Stimulated activated CD4-positive, alpha-beta T cell treated with anti-CD3 and anti-CD28 coated beads, Interleukin-12 subunit alpha, Interleukin-12 subunit beta, amount 100 ng/mL, for 48 hours (primary cell): Measurements from ENCODE around the gene IGLL5.
A peak's percentile ranks its signal among the peaks of the same experiment; 100 is the strongest.

Source experiments
- DNase-seq, 3 donors: peaks; one replicate each; pipeline ENCODE4 v3.0.0-alpha.2; 2020; ENCODE audit warnings: low read depth in 2 of 3, low spot score in 1 of 3

IGLL5 gene

DNA sequence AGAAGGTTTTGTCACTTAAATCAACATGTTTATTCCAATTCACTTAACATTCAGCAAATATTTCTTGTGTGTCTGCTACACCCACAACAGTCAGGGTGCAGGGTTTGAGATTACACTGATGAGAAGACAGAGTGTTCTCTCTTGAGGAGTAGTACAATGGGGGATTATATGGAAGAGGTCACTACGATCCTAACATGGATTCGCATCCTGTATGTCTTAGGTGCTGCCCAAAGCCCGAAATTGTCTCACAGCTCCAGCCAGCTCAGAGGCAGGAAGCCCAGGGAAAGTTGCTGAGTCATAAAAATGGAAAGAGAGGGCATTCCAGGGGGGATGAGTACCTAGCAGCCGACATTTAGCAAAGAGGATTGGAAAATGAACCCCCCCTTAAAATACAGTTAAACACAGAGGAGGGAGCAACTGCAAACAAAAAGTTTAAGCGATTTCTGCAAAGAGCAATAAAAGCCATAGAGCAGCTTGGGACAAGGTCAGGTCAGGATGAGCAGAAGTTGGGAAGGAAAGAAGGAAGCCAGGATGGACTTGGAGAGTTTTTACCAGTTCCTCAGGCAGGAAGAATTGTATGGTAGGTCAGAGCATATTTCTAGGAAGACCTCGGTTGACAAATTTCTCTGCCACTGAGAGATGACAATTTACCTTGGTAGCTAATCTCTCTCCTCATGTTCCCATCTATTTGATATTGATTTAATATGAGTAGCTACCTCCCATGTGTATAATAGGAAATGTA lies 49.5 kb downstream of the IGLL5 start:
- DNase-seq = no peak

DNA sequence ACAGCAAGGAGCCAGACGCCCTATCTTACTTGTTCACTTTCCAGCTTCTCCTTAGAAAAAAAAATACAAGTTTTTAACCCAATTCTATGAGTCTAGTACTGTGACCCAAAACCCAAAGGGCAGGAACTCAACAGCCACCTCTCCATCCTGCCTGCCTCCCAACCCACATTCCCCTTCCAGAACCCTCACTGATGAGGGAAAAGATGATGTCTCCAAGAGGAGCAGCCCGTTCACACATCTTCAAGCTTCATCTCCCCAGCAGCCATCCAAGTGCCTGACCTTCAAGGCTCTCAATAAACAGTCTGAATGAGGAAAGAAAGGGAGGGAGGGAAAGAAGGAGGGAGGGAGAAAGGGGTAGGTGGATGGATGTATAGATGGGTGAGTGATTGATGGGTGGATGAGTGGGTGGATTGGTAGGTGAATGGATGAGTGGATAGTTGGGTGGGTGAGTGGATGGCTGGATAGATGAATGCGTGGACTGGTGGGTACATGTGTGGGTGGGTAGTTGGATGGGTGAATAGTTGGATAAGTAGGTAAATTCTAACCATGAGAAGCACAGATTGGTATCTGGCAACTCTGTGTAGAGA lies 50.4 kb downstream of the IGLL5 start:
- no peak for DNase-seq

DNA sequence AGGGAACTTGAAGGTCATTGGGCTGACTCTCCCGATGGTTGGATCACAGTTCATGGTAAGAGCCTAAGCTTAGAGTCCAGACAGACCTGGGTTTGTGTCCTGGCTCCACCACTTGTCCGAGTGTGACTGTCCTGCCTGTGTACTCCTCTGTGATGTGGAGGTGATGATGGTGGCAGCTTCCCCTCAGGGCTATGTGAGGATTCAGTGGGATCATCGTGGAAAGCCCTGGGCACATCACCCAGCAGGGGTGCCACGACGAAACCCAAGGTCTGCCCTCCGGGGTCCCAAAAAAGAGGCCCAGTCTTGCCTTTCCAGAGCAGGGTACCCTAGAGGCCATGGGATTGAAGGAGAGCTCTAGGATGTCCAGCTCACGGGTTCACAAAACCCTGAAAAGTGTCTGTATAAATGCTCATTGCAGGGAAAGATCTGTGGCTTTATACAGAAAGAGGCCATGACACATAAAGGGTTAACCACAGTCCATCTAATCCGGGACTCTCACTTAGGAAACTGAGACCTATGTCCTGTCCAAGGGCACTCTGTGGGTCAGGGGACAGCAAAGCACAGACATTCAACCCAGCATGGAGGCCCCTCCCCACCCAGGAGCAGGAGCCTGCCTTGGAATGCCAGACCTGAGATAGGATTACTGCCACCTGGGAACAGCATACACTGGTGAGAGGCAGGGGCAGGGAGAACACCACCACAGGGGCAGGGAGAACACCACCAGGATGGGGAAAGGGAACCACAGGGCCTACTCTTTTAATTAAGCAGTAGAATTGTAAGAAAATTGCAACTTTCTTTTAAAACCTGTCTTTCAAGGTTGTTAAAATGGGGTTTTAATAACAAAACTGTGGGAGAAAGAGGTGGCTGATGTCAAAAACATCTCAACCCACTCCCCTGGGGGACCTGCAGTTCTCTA lies 51.3 kb downstream of the IGLL5 start:
- DNase-seq = no peak

DNA sequence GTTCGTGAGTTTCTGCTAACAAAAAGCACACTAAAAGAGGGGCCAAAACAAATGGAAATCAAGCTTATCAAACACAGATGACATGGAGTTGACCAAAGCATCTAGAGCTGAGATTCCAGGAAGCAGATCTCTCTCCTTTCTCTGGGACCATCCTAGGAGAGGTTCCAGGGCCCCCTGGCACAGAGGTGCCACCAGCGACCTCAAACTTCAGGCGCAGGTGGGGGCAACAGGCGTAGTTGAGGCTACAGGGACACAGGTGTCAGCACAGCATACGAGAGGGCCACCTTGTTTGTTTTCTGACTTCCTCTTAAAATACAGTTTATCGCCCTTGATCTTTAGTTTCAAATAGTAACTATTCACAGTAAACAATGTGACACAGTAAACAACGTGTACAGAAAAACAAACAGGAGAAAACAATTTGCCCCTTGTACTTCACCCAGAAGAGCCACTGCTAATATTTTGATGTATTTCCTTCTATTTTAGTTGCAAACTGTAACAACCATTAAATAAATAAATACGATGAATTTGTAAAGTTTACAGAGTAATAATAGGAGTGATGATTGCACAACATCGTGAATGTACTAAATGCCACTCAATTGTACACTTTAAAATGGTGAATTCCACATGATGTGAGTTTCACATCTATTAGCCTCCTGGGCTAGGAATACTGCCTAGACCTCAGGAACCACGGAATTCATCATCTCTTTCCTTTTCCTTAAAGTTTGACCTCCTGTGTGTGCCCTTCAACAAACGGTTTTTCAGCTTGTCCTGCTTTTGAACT lies 52.2 kb downstream of the IGLL5 start:
- DNase-seq = no peak

DNA sequence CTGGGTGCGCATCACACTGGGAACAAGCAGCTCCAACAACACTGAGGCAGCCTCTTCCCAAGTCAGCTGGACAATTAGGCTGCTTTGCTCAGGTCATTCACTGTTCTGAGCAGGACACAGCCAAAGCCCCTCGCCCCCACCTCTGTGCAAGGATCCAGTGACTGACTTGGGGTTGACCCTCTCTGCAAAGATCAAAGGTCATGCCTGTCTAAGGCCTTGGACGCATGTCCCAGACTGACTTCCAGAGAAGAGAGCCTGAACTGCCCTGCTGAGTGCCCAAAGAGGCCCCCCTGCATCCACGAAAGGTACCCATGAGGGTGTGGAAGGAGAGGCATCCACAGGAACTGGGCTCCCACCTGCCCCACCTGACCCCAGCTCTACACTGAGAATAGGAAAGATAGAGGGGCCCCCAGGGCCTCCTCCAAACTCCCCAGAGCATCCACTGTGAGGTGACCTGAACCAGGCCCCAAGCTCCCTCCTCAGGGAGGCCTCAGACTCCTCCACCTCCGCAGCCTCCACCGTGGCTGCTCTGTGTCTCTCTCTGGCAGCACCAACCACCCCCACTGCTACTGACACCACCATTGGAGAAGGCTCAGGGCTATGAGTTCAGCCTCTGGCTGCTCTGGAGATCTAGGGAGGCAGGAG lies 53.5 kb downstream of the IGLL5 start:
- DNase-seq = no peak

DNA sequence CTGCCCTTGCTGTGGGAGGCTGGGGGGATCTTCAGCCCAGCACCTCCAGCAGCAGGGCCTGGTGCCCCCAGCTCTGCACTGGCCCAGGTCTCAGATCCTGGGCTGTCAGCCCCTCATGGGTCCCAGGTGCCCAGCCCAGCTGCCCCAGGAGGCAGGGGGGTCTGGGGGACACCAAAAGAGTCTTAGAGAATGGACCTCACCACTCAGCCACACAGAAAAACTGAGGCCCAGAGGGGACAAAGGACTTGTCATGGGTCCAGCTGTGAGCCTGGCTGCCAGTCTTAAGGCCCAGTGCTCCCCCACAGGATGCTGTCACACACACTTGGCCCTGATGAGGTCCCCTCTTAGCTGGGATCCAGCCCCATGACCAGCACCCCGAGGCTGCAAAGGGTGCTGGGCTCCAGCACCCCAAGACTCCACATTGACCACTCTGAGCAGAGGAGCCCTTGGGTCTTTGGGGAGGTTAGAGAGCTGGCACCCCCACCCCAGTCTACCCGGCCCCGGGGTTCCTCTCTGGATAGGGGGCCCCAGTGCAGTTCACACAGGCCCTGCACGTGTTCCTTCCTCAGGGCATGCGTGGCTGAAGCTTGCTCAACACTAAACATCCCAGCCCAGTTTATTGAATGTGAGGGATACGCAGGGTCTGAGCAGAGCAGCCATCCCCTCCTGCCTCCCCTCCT lies 54.4 kb downstream of the IGLL5 start:
- DNase-seq = no peak

DNA sequence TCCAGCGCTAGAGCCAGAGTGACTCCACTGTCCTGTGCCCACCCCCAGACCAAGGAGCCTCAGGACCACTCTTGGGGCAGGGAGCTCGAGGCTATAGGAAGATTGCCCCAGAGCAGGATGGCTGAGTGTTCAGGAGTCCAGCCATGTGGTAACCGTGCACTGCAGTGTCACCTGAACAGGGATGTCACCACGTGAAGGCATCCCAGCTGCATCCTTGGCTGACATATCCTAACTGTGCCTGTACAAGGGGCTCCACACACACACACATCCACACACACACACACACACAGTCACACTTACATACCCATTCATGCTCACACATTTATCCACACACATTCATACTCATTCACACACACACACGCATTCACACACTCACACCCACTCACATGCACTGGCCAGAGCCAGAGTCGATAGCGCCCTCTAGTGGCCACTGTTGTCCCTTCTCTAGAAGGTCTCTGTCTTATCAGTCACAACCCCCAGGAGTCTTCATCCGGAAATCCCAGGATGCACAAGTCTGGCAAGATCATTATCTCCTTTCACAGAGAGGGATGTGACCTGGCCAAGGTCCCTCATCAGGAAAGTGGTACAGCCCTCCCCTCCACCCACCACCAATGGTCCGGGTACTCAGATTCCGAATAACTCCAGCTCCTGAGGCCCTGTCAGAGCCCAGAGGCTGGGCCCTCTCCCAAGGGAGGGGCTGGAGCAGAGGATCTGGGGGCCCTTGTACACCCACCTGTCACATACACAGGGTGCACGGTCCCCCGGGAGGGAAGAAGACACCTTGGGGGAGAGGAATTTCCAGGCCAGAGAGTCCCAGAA lies 55.1 kb downstream of the IGLL5 start:
- DNase-seq = peak; percentile 64 to 80 (median 69)

DNA sequence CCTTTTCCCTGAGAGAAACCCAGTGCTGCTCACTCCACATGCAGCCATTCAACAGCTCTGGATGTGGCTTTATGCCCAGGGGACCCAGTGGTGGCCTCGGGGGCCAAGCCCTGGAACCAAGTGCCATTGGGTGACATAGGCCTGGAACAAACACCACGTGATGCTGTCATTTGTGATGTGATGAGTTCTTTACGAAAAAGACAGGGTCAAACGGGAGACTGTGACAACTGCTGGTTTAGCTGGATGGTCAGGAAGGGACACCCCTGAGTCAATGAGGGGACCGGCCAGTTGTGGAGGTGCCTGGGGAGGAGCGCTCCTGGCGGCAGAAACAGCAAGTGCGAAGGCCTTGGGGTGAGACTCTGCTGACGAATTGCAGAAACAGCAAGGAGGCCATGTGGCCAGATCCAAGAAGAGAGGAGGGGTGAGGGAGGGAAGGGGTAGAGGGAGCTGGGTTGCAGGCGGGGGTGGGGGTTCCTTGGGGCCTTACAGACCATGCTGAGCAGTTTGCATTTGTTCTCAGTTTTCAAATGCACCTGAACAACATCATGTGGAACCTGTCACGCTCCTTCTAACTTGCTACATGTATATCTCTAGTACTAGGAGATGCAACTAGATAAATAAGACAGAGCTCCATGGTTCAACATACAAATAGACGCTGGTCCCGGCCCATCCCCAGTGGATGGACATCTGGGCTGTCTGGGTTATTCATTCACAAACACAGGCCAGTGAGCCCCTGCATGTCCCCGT lies 56.1 kb downstream of the IGLL5 start:
- DNase-seq = no peak

DNA sequence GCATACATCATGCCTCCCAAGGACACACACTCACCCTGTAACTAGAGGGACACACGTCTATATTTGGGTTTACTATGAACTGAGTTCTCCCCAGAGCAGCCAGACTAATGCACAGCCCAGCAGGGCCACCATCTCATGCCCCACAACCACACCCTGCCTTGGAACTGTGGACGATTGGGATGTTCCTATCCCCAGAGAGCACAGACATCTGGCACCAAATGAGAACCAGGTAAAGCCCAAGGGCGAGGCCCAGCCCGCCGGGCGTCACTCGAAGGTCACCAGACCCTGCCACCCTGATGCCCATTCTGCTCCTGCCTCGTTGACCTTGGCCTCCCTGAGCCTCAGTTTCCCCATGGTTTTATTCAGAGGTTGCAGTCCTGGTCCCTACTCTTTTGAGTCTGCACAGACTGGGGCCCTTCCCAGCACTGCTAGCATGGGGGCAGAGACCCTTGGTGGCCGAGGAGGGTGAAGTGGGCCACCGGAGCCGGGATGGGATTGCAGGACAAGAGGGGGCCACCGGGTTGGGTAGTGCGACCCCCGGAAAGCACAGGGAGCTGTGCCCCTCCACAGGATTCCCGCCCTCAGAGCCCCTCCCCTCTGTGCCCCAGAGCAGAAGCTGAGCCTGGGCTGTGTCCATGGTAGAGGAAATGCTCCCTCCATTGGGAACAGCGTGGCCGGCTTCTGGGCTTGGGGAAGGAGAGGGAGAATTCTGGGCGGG lies 56.8 kb downstream of the IGLL5 start:
- DNase-seq = no peak

DNA sequence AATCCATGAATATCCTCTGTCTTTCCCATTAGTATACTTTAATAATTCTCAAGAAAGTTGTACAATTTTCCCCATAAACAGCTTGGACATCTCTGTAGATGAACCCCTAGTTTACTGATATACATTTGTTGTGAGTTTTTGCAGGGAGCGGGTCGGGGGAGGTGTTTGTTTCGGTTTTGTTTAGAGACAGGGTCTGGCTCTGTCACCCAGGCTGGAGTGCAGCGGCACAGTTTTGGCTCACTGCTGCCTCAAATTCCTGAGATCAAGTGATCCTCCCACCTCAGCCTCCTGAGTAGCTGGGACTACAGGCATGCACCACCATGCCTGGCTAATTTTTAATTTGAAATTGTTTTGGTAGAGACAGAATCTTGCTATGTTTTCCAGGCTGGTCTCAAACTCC lies 57.6 kb downstream of the IGLL5 start:
- DNase-seq = no peak
